ENCODE results near the gene DVL3.

Gene DVL3

DNA sequence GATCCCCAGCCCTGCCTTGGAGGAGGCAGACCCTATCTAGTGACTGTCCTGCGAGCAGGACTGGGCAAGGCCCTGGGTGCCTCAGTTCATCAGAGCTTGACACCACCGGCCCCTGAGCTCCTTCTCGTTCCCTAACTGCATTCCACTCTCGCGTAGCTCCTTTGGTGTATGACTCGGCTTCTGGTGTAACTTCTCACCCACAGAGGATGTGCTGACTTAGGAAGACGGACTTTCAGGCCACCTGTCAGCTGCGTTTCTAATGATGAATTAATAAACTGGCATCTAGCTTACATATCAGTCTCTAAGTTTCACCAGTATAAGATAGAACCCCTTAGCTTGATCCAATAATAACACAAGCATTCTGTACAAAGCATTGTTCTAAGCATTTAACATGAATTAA lies 48.3 kb downstream of the DVL3 start:
- no peak overlapping the region for H3K4me3 ChIP-seq (ENCODE audit: low read length)
- DNase-seq (ENCODE audit: low read depth) = no peak
- TF ChIP-seq, protein P1, sequence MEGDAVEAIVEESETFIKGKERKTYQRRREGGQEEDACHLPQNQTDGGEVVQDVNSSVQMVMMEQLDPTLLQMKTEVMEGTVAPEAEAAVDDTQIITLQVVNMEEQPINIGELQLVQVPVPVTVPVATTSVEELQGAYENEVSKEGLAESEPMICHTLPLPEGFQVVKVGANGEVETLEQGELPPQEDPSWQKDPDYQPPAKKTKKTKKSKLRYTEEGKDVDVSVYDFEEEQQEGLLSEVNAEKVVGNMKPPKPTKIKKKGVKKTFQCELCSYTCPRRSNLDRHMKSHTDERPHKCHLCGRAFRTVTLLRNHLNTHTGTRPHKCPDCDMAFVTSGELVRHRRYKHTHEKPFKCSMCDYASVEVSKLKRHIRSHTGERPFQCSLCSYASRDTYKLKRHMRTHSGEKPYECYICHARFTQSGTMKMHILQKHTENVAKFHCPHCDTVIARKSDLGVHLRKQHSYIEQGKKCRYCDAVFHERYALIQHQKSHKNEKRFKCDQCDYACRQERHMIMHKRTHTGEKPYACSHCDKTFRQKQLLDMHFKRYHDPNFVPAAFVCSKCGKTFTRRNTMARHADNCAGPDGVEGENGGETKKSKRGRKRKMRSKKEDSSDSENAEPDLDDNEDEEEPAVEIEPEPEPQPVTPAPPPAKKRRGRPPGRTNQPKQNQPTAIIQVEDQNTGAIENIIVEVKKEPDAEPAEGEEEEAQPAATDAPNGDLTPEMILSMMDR (IDR thresholded peaks at IDR 0.05; ENCODE audit: insufficient read depth, low read depth, low read length, missing control alignments) = no peak

DNA sequence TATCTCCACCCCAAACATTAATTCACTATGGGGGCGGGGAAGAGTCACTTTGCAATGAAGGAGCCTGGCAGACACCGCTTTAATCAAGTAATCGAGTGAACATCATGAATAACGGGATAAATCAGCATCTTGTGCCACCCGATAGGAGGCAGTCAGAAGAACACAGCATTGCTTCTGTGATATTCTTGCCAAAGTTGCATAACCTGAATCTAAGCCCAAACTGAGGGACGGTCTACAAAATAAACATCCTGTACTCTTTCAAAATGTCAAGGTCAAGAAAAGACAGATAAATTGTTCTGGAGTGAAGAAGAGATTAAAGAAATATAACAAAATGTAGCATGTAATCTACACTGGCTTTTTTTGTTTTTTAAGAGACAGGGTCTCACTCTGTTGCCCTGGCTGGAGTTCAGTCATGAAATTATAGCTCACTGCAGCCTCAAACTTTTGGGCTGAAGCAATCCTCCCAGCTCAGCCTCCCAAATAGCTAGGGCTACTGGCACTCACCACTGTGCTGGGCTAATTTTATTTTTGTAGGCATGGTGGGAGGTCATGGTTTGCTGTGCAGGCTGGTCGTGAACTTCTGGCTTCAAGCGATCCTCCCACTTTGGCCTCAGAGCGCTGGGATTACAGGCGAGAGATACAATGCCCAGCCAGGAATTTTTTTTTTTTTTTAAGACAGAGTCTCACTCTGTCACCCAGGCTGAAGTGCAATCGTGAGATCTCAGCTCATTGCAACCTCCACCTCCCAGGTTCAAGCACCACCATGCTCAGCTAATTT lies 54.2 kb downstream of the DVL3 start:
- TF ChIP-seq, protein P1 (IDR thresholded peaks at IDR 0.05; ENCODE audit: insufficient read depth, low read depth, low read length, missing control alignments) = no peak
- no peak for DNase-seq (ENCODE audit: low read depth)
- H3K4me3 ChIP-seq (ENCODE audit: low read length) = no peak overlapping the region

- no peak overlapping the region for H3K4me3 ChIP-seq (ENCODE audit: low read length)
- DNase-seq (ENCODE audit: low read depth) = no peak
- TF ChIP-seq, protein P1 (IDR thresholded peaks at IDR 0.05; ENCODE audit: insufficient read depth, low read depth, low read length, missing control alignments) = no peak
Measured at GRCh38 chr3:184211297-184211696, 56.1 kb downstream of the DVL3 start.

- no peak overlapping the region for H3K4me3 ChIP-seq (ENCODE audit: low read length)
- TF ChIP-seq, protein P1 (IDR thresholded peaks at IDR 0.05; ENCODE audit: insufficient read depth, low read depth, low read length, missing control alignments) = no peak
- no peak for DNase-seq (ENCODE audit: low read depth)
Measured at GRCh38 chr3:184211718-184212117, 56.5 kb downstream of the DVL3 start.

GRCh38 chr3:184218814-184219213 lies 63.6 kb downstream of the DVL3 start:
- DNase-seq (ENCODE audit: low read depth) = no peak
- TF ChIP-seq, protein P1 (IDR thresholded peaks at IDR 0.05; ENCODE audit: insufficient read depth, low read depth, low read length, missing control alignments) = no peak
- H3K4me3 ChIP-seq (ENCODE audit: low read length) = no peak overlapping the region

- no peak overlapping the region for H3K4me3 ChIP-seq (ENCODE audit: low read length)
- TF ChIP-seq, protein P1 (IDR thresholded peaks at IDR 0.05; ENCODE audit: insufficient read depth, low read depth, low read length, missing control alignments) = no peak
- no peak for DNase-seq (ENCODE audit: low read depth)
Measured at GRCh38 chr3:184222521-184222920, 67.3 kb downstream of the DVL3 start.

All from epithelial cell of esophagus (primary cell).